ENCODE data around the gene SCRN1. TPM values are rescaled to one million over a fixed set of nuclear protein-coding genes. Genes with fewer than 3 reads are reported as not detected.

Gene SCRN1
- total RNA-seq, 2 donors from 2014 or later: 110 to 112 TPM

GRCh38 chr7:29955799-29956486 lies 33.7 kb downstream of the SCRN1 start:
- no peak overlapping the region for H3K4me3 ChIP-seq (ENCODE audit: low read length)
- Mint-ChIP-seq H3K4me3 (no peak overlapping the region), H3K36me3 (ENCODE audit: low read depth) (peaks cover 60% of the 10 kb centered on the region), H3K27me3 (ENCODE audit: insufficient read depth) (no peaks in the 10 kb centered on the region), H3K9me3 (no peaks in the 10 kb centered on the region), H3K27ac (peak overlapping the region; percentile 24), H3K4me1 (peaks cover 37% of the 10 kb centered on the region)
- no peaks in the 10 kb centered on the region for H3K4me1 ChIP-seq (ENCODE audit: control insufficient read depth, insufficient read depth, low read length)
- no peak for DNase-seq
- H3K27ac ChIP-seq (ENCODE audit: low read depth, low read length): no peak overlapping the region
- WGBS, 2 experiments (ENCODE audit: insufficient coverage in 1 of 2, insufficient read length in 1 of 2): 91 to 92% methylated on average over 6 to 8 of the region's 8 CpGs
- H3K9ac ChIP-seq (ENCODE audit: extremely low read depth, low read length, poor library complexity, severe bottlenecking): no peak overlapping the region
- no peaks in the 10 kb centered on the region for H3K27me3 ChIP-seq (ENCODE audit: control insufficient read depth, insufficient read depth, low read length, poor library complexity, severe bottlenecking)
- H3K36me3 ChIP-seq (ENCODE audit: control insufficient read depth, insufficient read depth, low read length): peaks cover 74% of the 10 kb centered on the region
- peaks cover 17% of the 10 kb centered on the region for H3K9me3 ChIP-seq (ENCODE audit: control insufficient read depth, low read length)
- TF ChIP-seq CTCF (conservative IDR thresholded peaks at IDR 0.05): no peak

- no peak overlapping the region for H3K9ac ChIP-seq (ENCODE audit: extremely low read depth, low read length, poor library complexity, severe bottlenecking)
- no peak for TF ChIP-seq CTCF (conservative IDR thresholded peaks at IDR 0.05)
- H3K27me3 ChIP-seq (ENCODE audit: control insufficient read depth, insufficient read depth, low read length, poor library complexity, severe bottlenecking): no peaks in the 10 kb centered on the region
- Mint-ChIP-seq H3K36me3 (ENCODE audit: low read depth) (peaks cover 61% of the 10 kb centered on the region), H3K4me1 (peaks cover 32% of the 10 kb centered on the region), H3K27ac (no peak overlapping the region), H3K27me3 (ENCODE audit: insufficient read depth) (no peaks in the 10 kb centered on the region), H3K4me3 (no peak overlapping the region), H3K9me3 (no peaks in the 10 kb centered on the region)
- H3K4me1 ChIP-seq (ENCODE audit: control insufficient read depth, insufficient read depth, low read length): no peaks in the 10 kb centered on the region
- H3K4me3 ChIP-seq (ENCODE audit: low read length): no peak overlapping the region
- H3K27ac ChIP-seq (ENCODE audit: low read depth, low read length): no peak overlapping the region
- peaks cover 76% of the 10 kb centered on the region for H3K36me3 ChIP-seq (ENCODE audit: control insufficient read depth, insufficient read depth, low read length)
- peaks cover 24% of the 10 kb centered on the region for H3K9me3 ChIP-seq (ENCODE audit: control insufficient read depth, low read length)
- no peak for DNase-seq
- 91% methylated on average over 4 to 7 of the region's 7 CpGs for WGBS, 2 experiments (ENCODE audit: insufficient coverage in 1 of 2, insufficient read length in 1 of 2)
These were observed 34.4 kb downstream of the SCRN1 start for GRCh38 chr7:29955075-29955792.

- Histone ChIP-seq H3K27me3 (ENCODE audit: control insufficient read depth, insufficient read depth, low read length, poor library complexity, severe bottlenecking) (no peaks in the 10 kb centered on the region), H3K4me1 (ENCODE audit: control insufficient read depth, insufficient read depth, low read length) (no peaks in the 10 kb centered on the region), H3K27ac (ENCODE audit: low read depth, low read length) (no peak overlapping the region), H3K4me3 (ENCODE audit: low read length) (no peak overlapping the region), H3K9ac (ENCODE audit: extremely low read depth, low read length, poor library complexity, severe bottlenecking) (no peak overlapping the region), H3K9me3 (ENCODE audit: control insufficient read depth, low read length) (peaks cover 24% of the 10 kb centered on the region), H3K36me3 (ENCODE audit: control insufficient read depth, insufficient read depth, low read length) (peaks cover 73% of the 10 kb centered on the region)
- Mint-ChIP-seq H3K9me3 (no peaks in the 10 kb centered on the region), H3K4me1 (peaks cover 26% of the 10 kb centered on the region), H3K27ac (no peak overlapping the region), H3K27me3 (ENCODE audit: insufficient read depth) (no peaks in the 10 kb centered on the region), H3K36me3 (ENCODE audit: low read depth) (peaks cover 60% of the 10 kb centered on the region), H3K4me3 (no peak overlapping the region)
- no peak for DNase-seq
- TF ChIP-seq CTCF (conservative IDR thresholded peaks at IDR 0.05): peak; percentile 39
- WGBS, 2 experiments (ENCODE audit: insufficient coverage in 1 of 2, insufficient read length in 1 of 2): 96% methylated on average over 4 of the region's 4 CpGs; no CpG with 5 or more reads in 1 of the 2 experiments
These were observed 35.8 kb downstream of the SCRN1 start for GRCh38 chr7:29953726-29954347.

Data from endodermal cell (in vitro differentiated cells).